B cell (primary cell): ENCODE results near the gene TAOK2. TPM values are rescaled to one million over a fixed set of nuclear protein-coding genes. Genes with fewer than 3 reads are reported as not detected.

Experiments used
- ATAC-seq: fragments of 200-7000 bp; cut with Tn5 transposase; one replicate; pipeline ENCODE4 v1.10.0; 2021; ENCODE audit warnings: low read depth, mild to moderate bottlenecking, moderate number of reproducible peaks, moderate library complexity
- CTCF ChIA-PET: fragments of 350-600 bp; sonication (Branson Sonifier 250); formaldehyde crosslinking; loops from one replicate; lab custom pipeline; 2021; ENCODE audit warnings: antibody characterized with exemption, inconsistent platforms; lab: Charles Lee
- POLR2A ChIA-PET: fragments of 350-600 bp; sonication (Branson Sonifier 250); formaldehyde crosslinking; loops from one replicate; lab custom pipeline; 2021; ENCODE audit warnings: antibody characterized with exemption; lab: Charles Lee
- DNase-seq: peaks from one replicate; pipeline ENCODE4 v3.0.0; 2013
- H2AFZ ChIP-seq: 2 replicates; pipeline ENCODE4 v1.6.1; 2012; ENCODE audit warnings: mild to moderate bottlenecking, low read depth, low read length; ENCODE audit not compliant: insufficient read depth, poor library complexity, severe bottlenecking
- H3K27ac ChIP-seq, 2 donors: 1 replicate in 1 of 2; 2 replicates in 1 of 2; pipeline ENCODE4 v1.5.1; 2012 to 2013; ENCODE audit warnings: low read length in 2 of 2, mild to moderate bottlenecking in 2 of 2, moderate library complexity in 1 of 2
- H3K27me3 ChIP-seq, 4 experiments: fragments of 200-600 bp in 1 of 4; sonication (generic) in 1 of 4; replicated peaks in 1 of 4; 1 replicate in 2 of 4; 2 replicates in 2 of 4; pipeline versions ENCODE4 v1.6.1 to v1.7.0; 2013 to 2016; ENCODE audit warnings: low read length in 3 of 4, mild to moderate bottlenecking in 2 of 4, mixed read lengths in 1 of 4, moderate library complexity in 1 of 4; ENCODE audit not compliant: insufficient read depth in 4 of 4, control insufficient read depth in 3 of 4; ENCODE audit errors: control extremely low read depth in 1 of 4
- H3K36me3 ChIP-seq, 2 experiments: replicated peaks in 1 of 2; 1 replicate in 1 of 2; 2 replicates in 1 of 2; pipeline versions ENCODE4 v1.6.1 to v1.7.1; 2013; ENCODE audit warnings: low read length in 1 of 2; ENCODE audit not compliant: insufficient read depth in 2 of 2, control insufficient read depth in 1 of 2; ENCODE audit errors: control extremely low read depth in 1 of 2, extremely low read depth in 1 of 2
- H3K4me1 ChIP-seq, 2 donors: fragments of 200-600 bp in 1 of 2; sonication (generic) in 1 of 2; 1 replicate in 1 of 2; 2 replicates in 1 of 2; pipeline versions ENCODE4 v1.5.1 to v1.6.1; 2013 to 2017; ENCODE audit warnings: low read length in 2 of 2; ENCODE audit not compliant: control insufficient read depth in 2 of 2, insufficient read depth in 2 of 2
- H3K4me2 ChIP-seq: replicated peaks from 2 replicates; pipeline ENCODE3; 2012; ENCODE audit warnings: mild to moderate bottlenecking, low read depth, low read length; ENCODE audit not compliant: poor library complexity, severe bottlenecking
- H3K4me3 ChIP-seq, 5 experiments: fragments of 200-600 bp in 1 of 5; sonication (generic) in 1 of 5; 1 replicate in 3 of 5; 2 replicates in 2 of 5; pipeline versions ENCODE4 v1.5.1 to v1.7.0; 2011 to 2016; ENCODE audit warnings: low read length in 4 of 5, mild to moderate bottlenecking in 4 of 5, low read depth in 2 of 5, control low read depth in 1 of 5, moderate library complexity in 1 of 5; ENCODE audit not compliant: insufficient read depth in 1 of 5; ENCODE audit errors: control extremely low read depth in 1 of 5, extremely low read depth in 1 of 5
- H3K79me2 ChIP-seq: fragments of 200-600 bp; sonication (generic); one replicate; pipeline ENCODE4 v1.6.0; 2016; ENCODE audit warnings: low read length; ENCODE audit not compliant: control insufficient read depth, insufficient read depth
- H3K9ac ChIP-seq: fragments of 200-600 bp; sonication (generic); 2 replicates; pipeline ENCODE4 v1.6.1; 2017; ENCODE audit warnings: mild to moderate bottlenecking, low read length, moderate library complexity
- H3K9me3 ChIP-seq, 3 donors: one replicate each; pipeline versions ENCODE4 v1.6.1 to v1.7.1; 2013; ENCODE audit warnings: low read length in 2 of 3; ENCODE audit not compliant: control insufficient read depth in 2 of 3, insufficient read depth in 1 of 3; ENCODE audit errors: control extremely low read depth in 1 of 3
- H4K20me1 ChIP-seq: 2 replicates; pipeline ENCODE4 v1.6.0; 2012; ENCODE audit warnings: mild to moderate bottlenecking, low read length; ENCODE audit not compliant: insufficient read depth, control insufficient read depth, poor library complexity, severe bottlenecking
- H3K27ac Mint-ChIP-seq: one replicate; pipeline ENCODE4 v1.8.0; 2021; ENCODE audit warnings: mixed read lengths
- H3K27me3 Mint-ChIP-seq: one replicate; pipeline ENCODE4 v1.8.0; 2021; ENCODE audit warnings: mixed read lengths
- H3K4me1 Mint-ChIP-seq: one replicate; pipeline ENCODE4 v1.8.0; 2021; ENCODE audit warnings: mixed read lengths
- H3K4me3 Mint-ChIP-seq: one replicate; pipeline ENCODE4 v1.8.0; 2021; ENCODE audit warnings: mixed read lengths
- H3K9me3 Mint-ChIP-seq: one replicate; pipeline ENCODE4 v1.8.0; 2022; ENCODE audit warnings: mixed read lengths; ENCODE audit not compliant: insufficient read depth
- EZH2 ChIP-seq: IDR thresholded peaks from 2 replicates; pipeline ENCODE4 v1.6.1; 2012; ENCODE audit warnings: borderline replicate concordance, low read depth, mild to moderate bottlenecking, moderate library complexity, low read length; ENCODE audit not compliant: insufficient read depth, poor library complexity, severe bottlenecking
- WGBS: methylation state at CpG from one replicate; pipeline ENCODE4 v1.1.5; 2013; ENCODE audit warnings: missing lambda C conversion rate; ENCODE audit not compliant: insufficient coverage; 5-methylcytosine and 5-hydroxymethylcytosine counted together
- intact Hi-C: fragments of 100-400 bp; cut with micrococcal nuclease; formaldehyde crosslinking; loops from one replicate; pipeline ENCODE4 v1.10.0; 2022
- polyA plus RNA-seq: library from polyadenylated mRNA; depleted of rRNA; stranded (reverse); fragments of >200 nt; gene quantifications from 2 replicates; pipeline ENCODE4 v1.2.3, GENCODE V29; 2012
- total RNA-seq, 2 donors: library from RNA; stranded (reverse); fragments of 120-200 nt in 1 of 2; gene quantifications; 1 replicate in 1 of 2; 2 replicates in 1 of 2; pipeline versions ENCODE4 v1.2.3 to v1.2.4, GENCODE V29; 2013 to 2022
- TF ChIP-seq, protein P1 (sequence below): fragments of 200-600 bp; IDR thresholded peaks from one replicate; pipeline ENCODE4 v1.8.0; 2022; ENCODE audit warnings: antibody characterized with exemption, mild to moderate bottlenecking

TAOK2 gene
- total and polyA plus RNA-seq, 2 donors (not counting 1 experiment from before 2014, with no cell fraction given), result 30.3 to 50.8 TPM

DNA sequence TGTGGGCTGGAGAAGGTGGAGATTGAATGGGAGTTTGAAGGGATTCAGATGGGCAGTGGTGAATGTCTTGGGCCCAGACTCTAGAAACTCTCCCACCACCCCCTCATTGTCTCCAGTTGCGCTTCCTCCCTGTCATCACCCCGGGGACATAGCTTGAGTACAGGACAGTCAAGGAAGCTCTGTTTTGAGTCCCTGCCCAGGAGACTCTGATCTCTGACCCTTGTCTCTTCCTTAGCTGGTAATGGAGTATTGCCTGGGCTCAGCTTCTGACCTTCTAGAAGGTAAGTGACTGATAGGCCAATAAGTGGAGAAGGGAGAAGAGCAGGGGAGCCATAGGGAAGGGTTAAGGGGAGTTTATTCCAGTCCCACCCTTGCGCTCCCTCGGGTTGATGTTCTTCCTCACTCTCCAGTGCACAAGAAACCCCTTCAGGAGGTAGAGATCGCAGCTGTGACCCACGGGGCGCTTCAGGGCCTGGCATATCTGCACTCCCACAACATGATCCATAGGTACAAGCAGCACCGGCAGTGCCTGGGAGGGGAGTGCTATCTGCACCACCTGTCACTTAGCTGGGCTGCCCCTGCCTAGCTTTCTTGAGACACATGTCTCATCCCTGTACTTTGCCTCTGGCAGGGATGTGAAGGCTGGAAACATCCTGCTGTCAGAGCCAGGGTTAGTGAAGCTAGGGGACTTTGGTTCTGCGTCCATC, 5.0 kb downstream of the TAOK2 start:
- DNase-seq, result no peak
- peaks cover 2 to 60% of the 10 kb centered on the region in 2 experiments for H3K36me3 ChIP-seq
- TF ChIP-seq, protein P1, sequence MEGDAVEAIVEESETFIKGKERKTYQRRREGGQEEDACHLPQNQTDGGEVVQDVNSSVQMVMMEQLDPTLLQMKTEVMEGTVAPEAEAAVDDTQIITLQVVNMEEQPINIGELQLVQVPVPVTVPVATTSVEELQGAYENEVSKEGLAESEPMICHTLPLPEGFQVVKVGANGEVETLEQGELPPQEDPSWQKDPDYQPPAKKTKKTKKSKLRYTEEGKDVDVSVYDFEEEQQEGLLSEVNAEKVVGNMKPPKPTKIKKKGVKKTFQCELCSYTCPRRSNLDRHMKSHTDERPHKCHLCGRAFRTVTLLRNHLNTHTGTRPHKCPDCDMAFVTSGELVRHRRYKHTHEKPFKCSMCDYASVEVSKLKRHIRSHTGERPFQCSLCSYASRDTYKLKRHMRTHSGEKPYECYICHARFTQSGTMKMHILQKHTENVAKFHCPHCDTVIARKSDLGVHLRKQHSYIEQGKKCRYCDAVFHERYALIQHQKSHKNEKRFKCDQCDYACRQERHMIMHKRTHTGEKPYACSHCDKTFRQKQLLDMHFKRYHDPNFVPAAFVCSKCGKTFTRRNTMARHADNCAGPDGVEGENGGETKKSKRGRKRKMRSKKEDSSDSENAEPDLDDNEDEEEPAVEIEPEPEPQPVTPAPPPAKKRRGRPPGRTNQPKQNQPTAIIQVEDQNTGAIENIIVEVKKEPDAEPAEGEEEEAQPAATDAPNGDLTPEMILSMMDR, result no peak
- no peak for TF ChIP-seq EZH2
- Mint-ChIP-seq H3K9me3 (no peaks in the 10 kb centered on the region), H3K27ac (no peak overlapping the region), H3K4me1 (peaks cover 27% of the 10 kb centered on the region), H3K27me3 (no peaks in the 10 kb centered on the region), H3K4me3 (no peak overlapping the region)
- peaks cover 16% of the 10 kb centered on the region for H4K20me1 ChIP-seq
- H3K4me2 ChIP-seq, result no peak overlapping the region
- peaks cover 24 to 29% of the 10 kb centered on the region in 2 donors for H3K4me1 ChIP-seq
- H3K9me3 ChIP-seq, result no peaks in the 10 kb centered on the region
- ChIA-PET POLR2A (interaction anchor here (0.6 kb wide), 1 partner anchor 318 kb away, joined by 4 read pairs; no protein-coding TSS in a partner anchor), CTCF (interaction anchor here (0.5 kb wide), 1 partner anchor 655 kb away, joined by 3 read pairs; no protein-coding TSS in a partner anchor)
- 100% methylated on average over 2 of the region's 9 CpGs for WGBS
- H3K27me3 ChIP-seq, result no peaks in the 10 kb centered on the region
- no peak for ATAC-seq
- no peak overlapping the region for H3K27ac ChIP-seq
- peaks cover 40% of the 10 kb centered on the region for H3K79me2 ChIP-seq
- no peak overlapping the region for H3K4me3 ChIP-seq
- no peak overlapping the region for H2AFZ ChIP-seq
- no peak overlapping the region for H3K9ac ChIP-seq
- intact Hi-C loops, result no loop called here
